Neural cell (in vitro differentiated cells): ENCODE data around the gene SLBP. TPM values are rescaled to one million over a fixed set of nuclear protein-coding genes. Genes with fewer than 3 reads are reported as not detected.

Experiments
- H2AFZ ChIP-seq: fragments of 200-600, 300-800 bp; sonication (generic), shearing (Covaris generic); 2 replicates; pipeline ENCODE4 v1.6.0; 2014; ENCODE audit warnings: low read depth, mild to moderate bottlenecking, antibody characterized with exemption, low read length, moderate library complexity
- H3F3A ChIP-seq: fragments of 200-600 bp; shearing (Covaris generic); 2 replicates; pipeline ENCODE4 v1.6.1; 2016; ENCODE audit warnings: mild to moderate bottlenecking, moderate library complexity, mixed read lengths, antibody characterized with exemption, low read length; ENCODE audit not compliant: insufficient read depth, poor library complexity, severe bottlenecking
- H3K27ac ChIP-seq: fragments of 200-600, 300-800 bp; sonication (generic), shearing (Covaris generic); 2 replicates; pipeline ENCODE4 v1.5.1; 2014; ENCODE audit warnings: mild to moderate bottlenecking, low read length, moderate library complexity
- H3K27me3 ChIP-seq: fragments of 300-800, 200-600 bp; sonication (generic), shearing (Covaris generic); 2 replicates; pipeline ENCODE4 v1.6.0; 2014; ENCODE audit warnings: mild to moderate bottlenecking, low read depth, low read length, moderate library complexity; ENCODE audit not compliant: insufficient read depth
- H3K36me3 ChIP-seq: fragments of 300-800, 200-600 bp; sonication (generic), shearing (Covaris generic); 2 replicates; pipeline ENCODE4 v1.5.1; 2014; ENCODE audit warnings: mild to moderate bottlenecking, antibody characterized with exemption, low read length, moderate library complexity; ENCODE audit not compliant: insufficient read depth
- H3K4me2 ChIP-seq: fragments of 300-800, 200-600 bp; sonication (generic), shearing (Covaris generic); 2 replicates; pipeline ENCODE4 v1.6.0; 2014; ENCODE audit warnings: mild to moderate bottlenecking, low read length
- H3K4me3 ChIP-seq: fragments of 300-800, 200-600 bp; sonication (generic), shearing (Covaris generic); 2 replicates; pipeline ENCODE4 v1.5.1; 2014; ENCODE audit warnings: mild to moderate bottlenecking, low read length, moderate library complexity
- H3K79me2 ChIP-seq: fragments of 200-600 bp; shearing (Covaris generic); replicated peaks from 2 replicates; pipeline ENCODE4 v1.6.0; 2014; ENCODE audit warnings: mild to moderate bottlenecking, low read length, moderate library complexity; ENCODE audit not compliant: insufficient read depth
- H3K9ac ChIP-seq: fragments of 300-800, 200-600 bp; sonication (generic), shearing (Covaris generic); 2 replicates; pipeline ENCODE4 v1.6.1; 2016; ENCODE audit warnings: mild to moderate bottlenecking, low read length, mixed read lengths
- H3K9me2 ChIP-seq: fragments of 200-600 bp; shearing (Covaris generic); 2 replicates; pipeline ENCODE4 v1.6.1; 2016; ENCODE audit warnings: mild to moderate bottlenecking, low read length, mixed read lengths; ENCODE audit not compliant: insufficient read depth
- H3K9me3 ChIP-seq: fragments of 200-600, 300-800 bp; sonication (generic), shearing (Covaris generic); 2 replicates; pipeline ENCODE4 v1.6.1; 2016; ENCODE audit warnings: mild to moderate bottlenecking, mixed run types, low read length, moderate library complexity, mixed read lengths
- H4K20me1 ChIP-seq: fragments of 200-600 bp; shearing (Covaris generic); 2 replicates; pipeline ENCODE4 v1.6.1; 2016; ENCODE audit warnings: mild to moderate bottlenecking, mixed run types; ENCODE audit not compliant: insufficient read depth
- EP300 ChIP-seq: fragments of 450-650 bp; conservative IDR thresholded peaks from 2 replicates; pipeline ENCODE4 v1.6.1; 2014; ENCODE audit warnings: antibody characterized with exemption, mild to moderate bottlenecking, moderate library complexity; ENCODE audit not compliant: poor library complexity, severe bottlenecking
- EZH2 ChIP-seq: fragments of 200-600, 300-800 bp; shearing (Covaris generic), sonication (generic); IDR thresholded peaks from 2 replicates; pipeline ENCODE4 v1.6.1; 2014; ENCODE audit warnings: antibody characterized with exemption, low read length, borderline replicate concordance, mild to moderate bottlenecking; ENCODE audit not compliant: insufficient read depth, poor library complexity, severe bottlenecking
- MXI1 ChIP-seq: fragments of 450-650 bp; conservative IDR thresholded peaks from 2 replicates; pipeline ENCODE4 v1.6.1; 2014; ENCODE audit warnings: antibody characterized with exemption, mild to moderate bottlenecking; ENCODE audit not compliant: poor library complexity, severe bottlenecking
- POLR2AphosphoS5 ChIP-seq: IDR thresholded peaks from 2 replicates; pipeline ENCODE4 v1.6.1; 2012
- RAD21 ChIP-seq: fragments of 450-650 bp; conservative IDR thresholded peaks from 2 replicates; pipeline ENCODE4 v1.6.1; 2014; ENCODE audit warnings: antibody characterized with exemption, mild to moderate bottlenecking, moderate library complexity
- SMC3 ChIP-seq: fragments of 450-650 bp; conservative IDR thresholded peaks from 2 replicates; pipeline ENCODE4 v1.6.1; 2014; ENCODE audit warnings: antibody characterized with exemption, mild to moderate bottlenecking, moderate library complexity; ENCODE audit not compliant: poor library complexity
- TAF1 ChIP-seq: IDR thresholded peaks from 2 replicates; pipeline ENCODE4 v1.6.1; 2012; ENCODE audit warnings: low read depth
- polyA plus RNA-seq: library from polyadenylated mRNA; depleted of rRNA; stranded (reverse); fragments of >200 nt; gene quantifications from 2 replicates; pipeline ENCODE4 v1.2.3, GENCODE V29; 2014
- TF ChIP-seq, protein P1 (sequence below): fragments of 450-650 bp; IDR thresholded peaks from 2 replicates; pipeline ENCODE4 v1.5.1; 2014; ENCODE audit warnings: antibody characterized with exemption, mild to moderate bottlenecking, moderate library complexity; ENCODE audit not compliant: poor library complexity, severe bottlenecking
- TF ChIP-seq, protein P2 (sequence below): IDR thresholded peaks from 2 replicates; pipeline ENCODE4 v1.6.1; 2012; ENCODE audit warnings: borderline replicate concordance

SLBP gene
- polyA plus RNA-seq, 1 donor from 2014 or later = 111 TPM

DNA sequence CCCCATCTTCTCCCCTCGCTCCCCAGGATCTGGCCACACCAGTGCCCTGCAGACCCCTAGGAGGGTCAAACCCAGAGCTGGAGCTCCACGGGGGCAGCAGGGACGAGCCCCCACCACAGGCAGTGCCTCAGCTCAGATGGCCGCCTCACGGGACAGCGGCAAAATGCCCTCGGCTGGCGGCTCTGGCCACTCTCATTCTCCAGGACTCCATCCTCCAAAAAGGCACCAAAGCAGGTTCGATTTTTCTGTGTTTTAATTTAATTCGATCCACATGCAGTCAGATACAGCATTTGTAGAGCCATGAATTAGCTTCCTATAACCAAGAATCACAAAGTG, 36.3 kb downstream of the SLBP start:
- Histone ChIP-seq H3K27ac (no peak overlapping the region), H3K9me2 (no peaks in the 10 kb centered on the region), H3K9me3 (no peaks in the 10 kb centered on the region), H3K27me3 (no peaks in the 10 kb centered on the region), H3F3A (no peaks in the 10 kb centered on the region), H3K4me3 (no peak overlapping the region), H3K79me2 (no peaks in the 10 kb centered on the region), H3K9ac (no peak overlapping the region), H2AFZ (no peak overlapping the region), H3K4me2 (no peak overlapping the region), H4K20me1 (no peaks in the 10 kb centered on the region), H3K36me3 (no peaks in the 10 kb centered on the region)
- TF ChIP-seq EZH2 = no peak

DNA sequence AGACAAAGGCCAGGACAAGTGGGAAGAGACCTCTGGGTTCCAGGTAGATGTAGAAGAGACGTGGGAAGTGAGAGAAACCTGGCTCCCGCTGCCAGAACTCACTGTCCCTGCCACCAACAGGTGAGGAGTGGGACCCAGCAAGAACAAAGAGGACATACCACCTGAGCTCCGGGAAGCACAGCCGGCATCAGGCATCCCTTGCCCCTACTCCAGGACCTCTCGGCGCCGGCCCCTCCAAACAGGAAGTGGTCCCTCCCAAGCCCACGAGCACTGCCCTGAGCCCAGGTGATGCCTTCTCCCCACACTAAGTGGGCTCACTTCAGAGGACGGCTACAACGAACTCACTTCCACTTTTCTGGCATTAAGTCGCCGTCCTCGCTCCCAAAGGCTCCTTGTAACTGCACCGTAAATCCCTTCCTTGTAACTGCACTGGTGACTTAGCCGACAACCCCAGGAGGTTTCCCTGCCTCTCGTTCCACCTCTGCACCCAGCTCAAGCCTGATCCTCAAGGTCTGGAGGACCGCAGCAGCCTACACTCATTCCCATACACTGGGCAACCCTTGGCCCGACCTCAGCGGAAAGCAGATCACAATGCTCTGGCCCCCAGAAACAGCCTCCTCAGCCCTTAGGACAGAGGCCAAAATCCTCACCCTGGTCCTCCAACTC, 36.9 kb downstream of the SLBP start:
- H3K4me2 ChIP-seq = no peak overlapping the region

More for the DNA sequence above, 36.9 kb downstream of the SLBP start:
- no peaks in the 10 kb centered on the region for H4K20me1 ChIP-seq
- no peaks in the 10 kb centered on the region for H3K36me3 ChIP-seq
- no peak overlapping the region for H3K9ac ChIP-seq
- no peaks in the 10 kb centered on the region for H3K79me2 ChIP-seq
- H3K4me3 ChIP-seq = no peak overlapping the region
- H2AFZ ChIP-seq = no peak overlapping the region
- H3K9me2 ChIP-seq = no peaks in the 10 kb centered on the region
- H3F3A ChIP-seq = no peaks in the 10 kb centered on the region
- H3K9me3 ChIP-seq = no peaks in the 10 kb centered on the region
- H3K27ac ChIP-seq = no peak overlapping the region
- TF ChIP-seq MXI1 (no peak), TAF1 (no peak), EZH2 (no peak), RAD21 (no peak), SMC3 (no peak), POLR2AphosphoS5 (no peak), EP300 (no peak)
- TF ChIP-seq, protein P1, sequence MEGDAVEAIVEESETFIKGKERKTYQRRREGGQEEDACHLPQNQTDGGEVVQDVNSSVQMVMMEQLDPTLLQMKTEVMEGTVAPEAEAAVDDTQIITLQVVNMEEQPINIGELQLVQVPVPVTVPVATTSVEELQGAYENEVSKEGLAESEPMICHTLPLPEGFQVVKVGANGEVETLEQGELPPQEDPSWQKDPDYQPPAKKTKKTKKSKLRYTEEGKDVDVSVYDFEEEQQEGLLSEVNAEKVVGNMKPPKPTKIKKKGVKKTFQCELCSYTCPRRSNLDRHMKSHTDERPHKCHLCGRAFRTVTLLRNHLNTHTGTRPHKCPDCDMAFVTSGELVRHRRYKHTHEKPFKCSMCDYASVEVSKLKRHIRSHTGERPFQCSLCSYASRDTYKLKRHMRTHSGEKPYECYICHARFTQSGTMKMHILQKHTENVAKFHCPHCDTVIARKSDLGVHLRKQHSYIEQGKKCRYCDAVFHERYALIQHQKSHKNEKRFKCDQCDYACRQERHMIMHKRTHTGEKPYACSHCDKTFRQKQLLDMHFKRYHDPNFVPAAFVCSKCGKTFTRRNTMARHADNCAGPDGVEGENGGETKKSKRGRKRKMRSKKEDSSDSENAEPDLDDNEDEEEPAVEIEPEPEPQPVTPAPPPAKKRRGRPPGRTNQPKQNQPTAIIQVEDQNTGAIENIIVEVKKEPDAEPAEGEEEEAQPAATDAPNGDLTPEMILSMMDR = no peak
- TF ChIP-seq, protein P2, sequence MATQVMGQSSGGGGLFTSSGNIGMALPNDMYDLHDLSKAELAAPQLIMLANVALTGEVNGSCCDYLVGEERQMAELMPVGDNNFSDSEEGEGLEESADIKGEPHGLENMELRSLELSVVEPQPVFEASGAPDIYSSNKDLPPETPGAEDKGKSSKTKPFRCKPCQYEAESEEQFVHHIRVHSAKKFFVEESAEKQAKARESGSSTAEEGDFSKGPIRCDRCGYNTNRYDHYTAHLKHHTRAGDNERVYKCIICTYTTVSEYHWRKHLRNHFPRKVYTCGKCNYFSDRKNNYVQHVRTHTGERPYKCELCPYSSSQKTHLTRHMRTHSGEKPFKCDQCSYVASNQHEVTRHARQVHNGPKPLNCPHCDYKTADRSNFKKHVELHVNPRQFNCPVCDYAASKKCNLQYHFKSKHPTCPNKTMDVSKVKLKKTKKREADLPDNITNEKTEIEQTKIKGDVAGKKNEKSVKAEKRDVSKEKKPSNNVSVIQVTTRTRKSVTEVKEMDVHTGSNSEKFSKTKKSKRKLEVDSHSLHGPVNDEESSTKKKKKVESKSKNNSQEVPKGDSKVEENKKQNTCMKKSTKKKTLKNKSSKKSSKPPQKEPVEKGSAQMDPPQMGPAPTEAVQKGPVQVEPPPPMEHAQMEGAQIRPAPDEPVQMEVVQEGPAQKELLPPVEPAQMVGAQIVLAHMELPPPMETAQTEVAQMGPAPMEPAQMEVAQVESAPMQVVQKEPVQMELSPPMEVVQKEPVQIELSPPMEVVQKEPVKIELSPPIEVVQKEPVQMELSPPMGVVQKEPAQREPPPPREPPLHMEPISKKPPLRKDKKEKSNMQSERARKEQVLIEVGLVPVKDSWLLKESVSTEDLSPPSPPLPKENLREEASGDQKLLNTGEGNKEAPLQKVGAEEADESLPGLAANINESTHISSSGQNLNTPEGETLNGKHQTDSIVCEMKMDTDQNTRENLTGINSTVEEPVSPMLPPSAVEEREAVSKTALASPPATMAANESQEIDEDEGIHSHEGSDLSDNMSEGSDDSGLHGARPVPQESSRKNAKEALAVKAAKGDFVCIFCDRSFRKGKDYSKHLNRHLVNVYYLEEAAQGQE = no peak
- H3K27me3 ChIP-seq = no peaks in the 10 kb centered on the region
